NCI-H748 (cell line): ENCODE results near the gene RDH8.

Experiments
- DNase-seq: peaks from one replicate; lab custom pipeline; 2025; ENCODE audit not compliant: unreplicated experiment; lab: John Stamatoyannopoulos, UW

The RDH8 gene

GRCh38 chr19:10036601-10037071 is 23.4 kb downstream of the RDH8 start:
- no peak for DNase-seq

GRCh38 chr19:10037367-10037766 is 24.1 kb downstream of the RDH8 start:
- no peak for DNase-seq

GRCh38 chr19:10037809-10038208 is 24.5 kb downstream of the RDH8 start:
- no peak for DNase-seq

- DNase-seq, result no peak
Observed at GRCh38 chr19:10043286-10043927, 30.1 kb downstream of the RDH8 start.

- DNase-seq, result no peak
Observed at GRCh38 chr19:10044390-10044789, 31.1 kb downstream of the RDH8 start.

- no peak for DNase-seq
Observed at GRCh38 chr19:10045371-10045770, 32.1 kb downstream of the RDH8 start.

- DNase-seq, result no peak
Observed at GRCh38 chr19:10049626-10050025, 36.3 kb downstream of the RDH8 start.

GRCh38 chr19:10052602-10053360 is 39.5 kb downstream of the RDH8 start:
- no peak for DNase-seq

- DNase-seq, result no peak
Observed at GRCh38 chr19:10061717-10062310, 48.5 kb downstream of the RDH8 start.

- DNase-seq, result no peak
Observed at GRCh38 chr19:10068205-10068604, 54.9 kb downstream of the RDH8 start.

GRCh38 chr19:10069046-10069445 is 55.8 kb downstream of the RDH8 start:
- DNase-seq, result no peak

- DNase-seq, result no peak
Observed at GRCh38 chr19:10070730-10071446, 57.6 kb downstream of the RDH8 start.
